ENCODE results near the gene ZC3H15.
"Not testable (repeated sequence)": the region's sequence is repeated elsewhere in the genome, so short reads cannot be mapped to it uniquely, and the experiment has no call there.

ZC3H15 gene

GRCh38 chr2:186493564-186494085, 7.6 kb downstream of the ZC3H15 start:
- no peak for DNase-seq (ENCODE audit: low read depth in 2 of 2)

- no peak for DNase-seq (ENCODE audit: low read depth in 2 of 2)
Measured at GRCh38 chr2:186496401-186496800, 10.3 kb downstream of the ZC3H15 start.

- DNase-seq (ENCODE audit: low read depth in 2 of 2): no peak
Measured at GRCh38 chr2:186497928-186498327, 11.9 kb downstream of the ZC3H15 start.

GRCh38 chr2:186498834-186499233, 12.8 kb downstream of the ZC3H15 start:
- DNase-seq (ENCODE audit: low read depth in 2 of 2): no peak

- no peak for DNase-seq (ENCODE audit: low read depth in 2 of 2)
Measured at GRCh38 chr2:186503827-186504606, 18.0 kb downstream of the ZC3H15 start.

GRCh38 chr2:186508263-186508662, 22.2 kb downstream of the ZC3H15 start:
- no peak for DNase-seq (ENCODE audit: low read depth in 2 of 2)

- DNase-seq (ENCODE audit: low read depth in 2 of 2): no peak
Measured at GRCh38 chr2:186515376-186515775, 29.3 kb downstream of the ZC3H15 start.

GRCh38 chr2:186516396-186516795, 30.3 kb downstream of the ZC3H15 start:
- no peak for DNase-seq (ENCODE audit: low read depth in 2 of 2)

GRCh38 chr2:186517090-186517489, 31.0 kb downstream of the ZC3H15 start:
- no peak for DNase-seq (ENCODE audit: low read depth in 2 of 2)

- no peak for DNase-seq (ENCODE audit: low read depth in 2 of 2)
Measured at GRCh38 chr2:186518291-186518690, 32.2 kb downstream of the ZC3H15 start.

GRCh38 chr2:186518945-186519344, 32.9 kb downstream of the ZC3H15 start:
- no peak for DNase-seq (ENCODE audit: low read depth in 2 of 2)

GRCh38 chr2:186521570-186522153, 35.6 kb downstream of the ZC3H15 start:
- not testable (repeated sequence) for DNase-seq (ENCODE audit: low read depth in 2 of 2)

GRCh38 chr2:186522450-186522849, 36.4 kb downstream of the ZC3H15 start:
- no peak for DNase-seq (ENCODE audit: low read depth in 2 of 2)

- no peak for DNase-seq (ENCODE audit: low read depth in 2 of 2)
Measured at GRCh38 chr2:186523791-186524190, 37.7 kb downstream of the ZC3H15 start.

- DNase-seq (ENCODE audit: low read depth in 2 of 2): no peak
Measured at GRCh38 chr2:186526281-186526680, 40.2 kb downstream of the ZC3H15 start.

GRCh38 chr2:186530314-186530713, 44.3 kb downstream of the ZC3H15 start:
- DNase-seq (ENCODE audit: low read depth in 2 of 2): no peak

GRCh38 chr2:186531257-186531775, 45.3 kb downstream of the ZC3H15 start:
- DNase-seq (ENCODE audit: low read depth in 2 of 2): no peak

GRCh38 chr2:186532891-186533290, 46.8 kb downstream of the ZC3H15 start:
- DNase-seq (ENCODE audit: low read depth in 2 of 2): no peak

GRCh38 chr2:186533717-186534116, 47.7 kb downstream of the ZC3H15 start:
- no peak for DNase-seq (ENCODE audit: low read depth in 2 of 2)

GRCh38 chr2:186534406-186534805, 48.3 kb downstream of the ZC3H15 start:
- no peak for DNase-seq (ENCODE audit: low read depth in 2 of 2)

- DNase-seq (ENCODE audit: low read depth in 2 of 2): no peak
Measured at GRCh38 chr2:186535861-186536260, 49.8 kb downstream of the ZC3H15 start.

- no peak for DNase-seq (ENCODE audit: low read depth in 2 of 2)
Measured at GRCh38 chr2:186537019-186537418, 51.0 kb downstream of the ZC3H15 start.

- DNase-seq (ENCODE audit: low read depth in 2 of 2): no peak
Measured at GRCh38 chr2:186540941-186541340, 54.9 kb downstream of the ZC3H15 start.
